SK-N-SH (cell line): Measurements from ENCODE around the gene OBP2A. TPM values are rescaled to one million over a fixed set of nuclear protein-coding genes. Genes with fewer than 3 reads are reported as not detected.
"Not testable (repeated sequence)": the region's sequence is repeated elsewhere in the genome, so short reads cannot be mapped to it uniquely, and the experiment has no call there.

Experiments
- CTCF ChIA-PET: fragments of 300-600, 350-600 bp; formaldehyde crosslinking; extraction: SDS; loops from one replicate; lab custom pipeline; 2021; lab: Yijun Ruan, JAX
- POLR2A ChIA-PET: fragments of 350-600 bp; sonication (Branson Sonifier 250); formaldehyde crosslinking; extraction: SDS; loops from one replicate; lab custom pipeline; 2020; ENCODE audit warnings: antibody characterized with exemption, inconsistent platforms; lab: Yijun Ruan, JAX
- DNase-seq: peaks from one replicate; pipeline ENCODE4 v3.0.0; 2012
- H2AFZ ChIP-seq: fragments of 200-600 bp; sonication (generic); 2 replicates; pipeline ENCODE4 v1.8.1; 2016; ENCODE audit warnings: antibody characterized with exemption, mild to moderate bottlenecking, low read depth
- H3F3A ChIP-seq: fragments of 200-600 bp; sonication (generic); replicated peaks from 2 replicates; pipeline ENCODE3; 2016; ENCODE audit warnings: antibody characterized with exemption, mild to moderate bottlenecking; ENCODE audit not compliant: insufficient read depth
- H3K27ac ChIP-seq, 2 experiments: fragments of 200-500 bp in 1 of 2; fragments of 200-600 bp in 1 of 2; sonication (Bioruptor generic) in 1 of 2; sonication (generic), shearing (Covaris generic) in 1 of 2; 2 replicates each; pipeline versions ENCODE4 v1.5.1 to v1.6.1; 2014 to 2016; ENCODE audit warnings: low read depth in 2 of 2, inconsistent platforms in 1 of 2, low read length in 1 of 2, mild to moderate bottlenecking in 1 of 2, mixed read lengths in 1 of 2
- H3K27me3 ChIP-seq: fragments of 200-600 bp; sonication (generic), shearing (Covaris generic); 2 replicates; pipeline ENCODE4 v1.6.1; 2016; ENCODE audit warnings: mixed run types; ENCODE audit not compliant: insufficient read depth
- H3K36me3 ChIP-seq, 2 experiments: fragments of 200-500 bp in 1 of 2; fragments of 200-600 bp in 1 of 2; sonication (Bioruptor generic) in 1 of 2; sonication (generic) in 1 of 2; replicated peaks in 1 of 2; 2 replicates each; pipeline versions ENCODE3 to v1.5.1; 2014 to 2016; ENCODE audit warnings: low read length in 1 of 2, mild to moderate bottlenecking in 1 of 2; ENCODE audit not compliant: insufficient read depth in 2 of 2, control insufficient read depth in 1 of 2
- H3K4me1 ChIP-seq, 2 experiments: fragments of 200-500 bp in 1 of 2; fragments of 200-600 bp in 1 of 2; sonication (Bioruptor generic) in 1 of 2; sonication (generic), shearing (Covaris generic) in 1 of 2; 2 replicates each; pipeline versions ENCODE4 v1.5.1 to v1.6.1; 2014 to 2016; ENCODE audit warnings: low read depth in 1 of 2, low read length in 1 of 2, mixed run types in 1 of 2; ENCODE audit not compliant: insufficient read depth in 2 of 2, control insufficient read depth in 1 of 2
- H3K4me2 ChIP-seq: fragments of 200-600 bp; sonication (generic), shearing (Covaris generic); 2 replicates; pipeline ENCODE4 v1.6.1; 2017; ENCODE audit warnings: mixed run types
- H3K4me3 ChIP-seq, 2 experiments: fragments of 200-500 bp in 1 of 2; fragments of 200-600 bp in 1 of 2; sonication (Bioruptor generic) in 1 of 2; sonication (generic), shearing (Covaris generic) in 1 of 2; 2 replicates each; pipeline versions ENCODE4 v1.5.1 to v1.8.1; 2014 to 2016; ENCODE audit warnings: low read depth in 2 of 2, inconsistent platforms in 1 of 2, low read length in 1 of 2, mild to moderate bottlenecking in 1 of 2, mixed read lengths in 1 of 2, moderate library complexity in 1 of 2
- H3K79me2 ChIP-seq: fragments of 200-600 bp; sonication (generic); 2 replicates; pipeline ENCODE4 v1.8.1; 2017; ENCODE audit warnings: mild to moderate bottlenecking; ENCODE audit not compliant: insufficient read depth
- H3K9ac ChIP-seq: fragments of 200-600 bp; sonication (generic); 2 replicates; pipeline ENCODE4 v1.6.1; 2017; ENCODE audit warnings: mixed run types
- H3K9me2 ChIP-seq: fragments of 200-600 bp; sonication (generic); 2 replicates; pipeline ENCODE4 v1.6.1; 2017; ENCODE audit warnings: mixed run types
- H3K9me3 ChIP-seq: fragments of 200-600 bp; sonication (generic); 2 replicates; pipeline ENCODE4 v1.6.1; 2017; ENCODE audit warnings: mixed run types, mild to moderate bottlenecking, moderate library complexity
- H4K20me1 ChIP-seq: fragments of 200-600 bp; sonication (generic); 2 replicates; pipeline ENCODE4 v1.6.1; 2017; ENCODE audit warnings: mild to moderate bottlenecking, mixed run types; ENCODE audit not compliant: insufficient read depth
- CHD2 ChIP-seq: fragments of 150-350 bp; IDR thresholded peaks from 2 replicates; pipeline ENCODE4 v1.6.1; 2018; ENCODE audit warnings: low read length; ENCODE audit not compliant: partially characterized antibody
- FOXJ3 ChIP-seq: sonication (generic); formaldehyde crosslinking; IDR thresholded peaks from 2 replicates; pipeline ENCODE4 v1.5.1; 2020; ENCODE audit warnings: mild to moderate bottlenecking, missing genetic modification reagents
- GABPA ChIP-seq: IDR thresholded peaks from 2 replicates; pipeline ENCODE4 v1.4.0; 2012; ENCODE audit warnings: low read depth, mild to moderate bottlenecking
- GATA2 ChIP-seq: sonication (generic); formaldehyde crosslinking; IDR thresholded peaks from 2 replicates; pipeline ENCODE4 v1.5.0; 2020; ENCODE audit warnings: mild to moderate bottlenecking, missing genetic modification reagents
- MXI1 ChIP-seq: IDR thresholded peaks from 2 replicates; pipeline ENCODE4 v1.6.1; 2012; ENCODE audit warnings: mild to moderate bottlenecking, low read depth, low read length, improper control_type of control experiment
- RCOR1 ChIP-seq: fragments of 150-350 bp; IDR thresholded peaks from 2 replicates; pipeline ENCODE4 v1.6.1; 2017; ENCODE audit warnings: antibody characterized with exemption, low read length
- RXRA ChIP-seq: IDR thresholded peaks from 2 replicates; pipeline ENCODE4 v1.4.0; 2012; ENCODE audit warnings: low read depth, mild to moderate bottlenecking, borderline replicate concordance
- YY1 ChIP-seq: IDR thresholded peaks from 2 replicates; pipeline ENCODE4 v1.4.0; 2012; ENCODE audit warnings: low read depth, mild to moderate bottlenecking
- WGBS: methylation state at CpG from one replicate; pipeline ENCODE4 v1.1.6; 2017; ENCODE audit warnings: low lambda C conversion rate; 5-methylcytosine and 5-hydroxymethylcytosine counted together
- polyA plus RNA-seq, 3 experiments: library from polyadenylated mRNA; depleted of rRNA; stranded (reverse); fragments of >200 nt; gene quantifications; 2 replicates each; pipeline ENCODE4 v1.2.3, GENCODE V29; 2012
- TF ChIP-seq, protein P1 (sequence below): fragments of 150-350 bp; IDR thresholded peaks from 2 replicates; pipeline ENCODE4 v1.6.1; 2016; ENCODE audit warnings: mild to moderate bottlenecking, low read depth, low read length
- TF ChIP-seq, protein P2 (sequence below): fragments of 150-350 bp; IDR thresholded peaks from 2 replicates; pipeline ENCODE4 v1.6.1; 2017; ENCODE audit warnings: antibody characterized with exemption, low read length, low read depth, borderline replicate concordance
- TF ChIP-seq, protein P3 (sequence below): IDR thresholded peaks from 2 replicates; pipeline ENCODE4 v1.4.0; 2012; ENCODE audit warnings: low read depth, borderline replicate concordance
- TF ChIP-seq, protein P4 (sequence below): IDR thresholded peaks from 2 replicates; pipeline ENCODE4 v1.4.0; 2012; ENCODE audit warnings: low read depth, borderline replicate concordance

OBP2A gene
- polyA plus RNA-seq, 1 of the 3 experiments (the other 2 are of a cell fraction) = not detected

DNA sequence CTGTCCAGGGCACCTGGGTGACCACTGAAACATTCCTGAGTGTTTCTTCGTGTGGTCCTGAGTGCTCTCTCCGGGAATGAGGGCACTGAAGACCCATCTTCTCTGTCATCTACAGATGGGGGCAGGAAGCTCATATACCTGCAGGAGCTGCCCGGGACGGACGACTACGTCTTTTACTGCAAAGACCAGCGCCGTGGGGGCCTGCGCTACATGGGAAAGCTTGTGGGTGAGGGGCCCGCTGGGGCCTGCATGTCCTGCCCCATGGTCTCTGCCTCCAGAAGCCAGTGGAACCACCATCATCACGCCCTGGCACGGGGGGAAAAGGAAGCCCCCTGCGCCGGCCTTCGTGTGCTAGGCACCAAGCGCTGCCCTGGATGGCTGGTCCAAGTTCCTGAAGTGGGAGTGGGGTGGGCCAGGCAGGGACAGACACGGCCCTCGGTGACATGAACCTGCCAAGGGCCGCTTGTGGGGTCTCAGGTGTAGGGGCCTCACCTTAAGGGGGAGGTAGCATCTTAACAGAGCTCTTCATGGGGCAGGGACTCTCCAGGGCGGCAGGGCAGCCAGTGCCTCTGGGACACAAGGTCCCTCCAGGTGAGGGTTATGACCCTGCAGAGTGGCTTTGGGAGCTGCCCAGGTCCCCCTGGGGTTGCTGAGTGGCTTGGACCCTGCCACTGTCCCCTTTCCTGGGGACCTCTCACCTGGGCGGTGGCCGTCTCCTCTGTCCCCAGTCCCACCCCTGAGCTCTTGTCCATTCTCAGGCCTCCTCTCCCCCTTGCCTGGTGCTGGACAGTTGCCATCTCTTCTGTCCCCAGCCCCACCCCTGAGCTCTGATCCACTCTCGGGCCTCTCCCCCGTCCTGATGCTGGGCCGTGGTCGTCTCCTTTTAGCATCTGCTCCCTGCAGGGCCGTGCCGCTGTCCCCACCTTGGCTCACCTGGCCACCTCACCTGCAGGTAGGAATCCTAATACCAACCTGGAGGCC lies 2.1 kb downstream of the OBP2A start:
- Histone ChIP-seq H3K27me3 (no peaks in the 10 kb centered on the region), H3K4me2 (no peak overlapping the region), H3K9me3 (no peaks in the 10 kb centered on the region), H3F3A (no peaks in the 10 kb centered on the region), H4K20me1 (no peaks in the 10 kb centered on the region), H2AFZ (no peak overlapping the region), H3K36me3 (no peaks in the 10 kb centered on the region), H3K4me1 (no peaks in the 10 kb centered on the region), H3K9ac (no peak overlapping the region), H3K79me2 (no peaks in the 10 kb centered on the region), H3K9me2 (no peaks in the 10 kb centered on the region), H3K27ac (no peak overlapping the region), H3K4me3 (no peak overlapping the region)
- no peak for TF ChIP-seq GABPA
- TF ChIP-seq, protein P1, sequence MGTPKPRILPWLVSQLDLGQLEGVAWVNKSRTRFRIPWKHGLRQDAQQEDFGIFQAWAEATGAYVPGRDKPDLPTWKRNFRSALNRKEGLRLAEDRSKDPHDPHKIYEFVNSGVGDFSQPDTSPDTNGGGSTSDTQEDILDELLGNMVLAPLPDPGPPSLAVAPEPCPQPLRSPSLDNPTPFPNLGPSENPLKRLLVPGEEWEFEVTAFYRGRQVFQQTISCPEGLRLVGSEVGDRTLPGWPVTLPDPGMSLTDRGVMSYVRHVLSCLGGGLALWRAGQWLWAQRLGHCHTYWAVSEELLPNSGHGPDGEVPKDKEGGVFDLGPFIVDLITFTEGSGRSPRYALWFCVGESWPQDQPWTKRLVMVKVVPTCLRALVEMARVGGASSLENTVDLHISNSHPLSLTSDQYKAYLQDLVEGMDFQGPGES = no peak
- no peak for TF ChIP-seq CHD2
- TF ChIP-seq MXI1 = no peak
- WGBS = 62% methylated on average over 22 of the region's 28 CpGs
- CTCF ChIA-PET = no interaction called here
- POLR2A ChIA-PET = no interaction called here
- no peak for DNase-seq

- H3K36me3 ChIP-seq, DNase-seq, H4K20me1 ChIP-seq, POLR2A ChIA-PET, H3K9ac ChIP-seq, H3K9me3 ChIP-seq, H3K27me3 ChIP-seq, H3K27ac ChIP-seq, H3K4me3 ChIP-seq, H3K4me2 ChIP-seq, H3K79me2 ChIP-seq, H2AFZ ChIP-seq, H3K9me2 ChIP-seq, H3F3A ChIP-seq, H3K4me1 ChIP-seq: not testable (repeated sequence)
- CTCF ChIA-PET = interaction anchor here (0.6 to 0.8 kb wide), 2 partner anchors 45 to 137 kb away, joined by 3 read pairs; no protein-coding TSS in a partner anchor
- WGBS = 33% methylated on average over 4 of the region's 28 CpGs
Measured at GRCh38 chr9:135549478-135550343, 3.8 kb downstream of the OBP2A start.

DNA sequence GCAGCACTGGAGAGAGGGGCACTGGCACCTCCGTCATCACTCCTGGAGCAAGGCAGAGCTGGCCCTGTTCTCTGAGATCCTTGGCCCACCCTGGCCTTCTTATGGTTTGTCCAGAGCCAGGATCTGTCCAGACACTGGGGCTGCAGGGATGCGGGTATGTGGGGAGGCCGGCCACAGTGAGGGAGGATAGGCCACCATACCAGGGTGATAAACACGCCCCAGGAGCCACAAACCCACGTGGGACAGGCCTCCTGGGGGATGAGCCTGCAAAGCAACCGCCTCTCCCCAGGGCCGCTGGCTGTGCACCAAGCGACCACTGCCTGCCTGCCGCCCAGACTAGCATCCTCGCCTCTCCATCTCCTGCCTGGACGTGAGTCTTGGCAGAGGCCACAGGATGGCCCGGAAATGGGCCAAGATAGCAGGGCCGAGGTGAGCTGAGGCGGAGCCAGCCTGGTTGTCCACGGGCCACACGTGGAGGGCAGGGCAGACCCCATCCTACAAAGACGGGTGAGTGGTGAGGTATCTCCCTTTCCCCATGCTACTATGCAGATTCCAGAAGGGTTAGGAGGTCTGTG lies 4.5 kb downstream of the OBP2A start:
- no peak for DNase-seq
- H3K9me3 ChIP-seq = no peaks in the 10 kb centered on the region
- ChIA-PET CTCF (interaction anchor here (0.6 to 0.8 kb wide), 2 partner anchors 45 to 138 kb away, joined by 3 read pairs; no protein-coding TSS in a partner anchor), POLR2A (no interaction called here)
- H3K4me1 ChIP-seq = no peaks in the 10 kb centered on the region
- no peak overlapping the region for H3K27ac ChIP-seq
- WGBS = 60% methylated on average over 4 of the region's 17 CpGs
- H3K36me3 ChIP-seq = no peaks in the 10 kb centered on the region
- no peak overlapping the region for H2AFZ ChIP-seq
- no peak overlapping the region for H3K9ac ChIP-seq
- no peak overlapping the region for H3K4me3 ChIP-seq
- no peaks in the 10 kb centered on the region for H3K27me3 ChIP-seq
- no peaks in the 10 kb centered on the region for H4K20me1 ChIP-seq
- H3K4me2 ChIP-seq = no peak overlapping the region
- no peaks in the 10 kb centered on the region for H3K79me2 ChIP-seq
- no peaks in the 10 kb centered on the region for H3K9me2 ChIP-seq
- no peaks in the 10 kb centered on the region for H3F3A ChIP-seq
- TF ChIP-seq YY1 (no peak), GATA2 (CRISPR knock-in tag) (no peak), GABPA (no peak), FOXJ3 (no peak), RCOR1 (no peak), CHD2 (no peak), RXRA (no peak)
- TF ChIP-seq, protein P2, sequence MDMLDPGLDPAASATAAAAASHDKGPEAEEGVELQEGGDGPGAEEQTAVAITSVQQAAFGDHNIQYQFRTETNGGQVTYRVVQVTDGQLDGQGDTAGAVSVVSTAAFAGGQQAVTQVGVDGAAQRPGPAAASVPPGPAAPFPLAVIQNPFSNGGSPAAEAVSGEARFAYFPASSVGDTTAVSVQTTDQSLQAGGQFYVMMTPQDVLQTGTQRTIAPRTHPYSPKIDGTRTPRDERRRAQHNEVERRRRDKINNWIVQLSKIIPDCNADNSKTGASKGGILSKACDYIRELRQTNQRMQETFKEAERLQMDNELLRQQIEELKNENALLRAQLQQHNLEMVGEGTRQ = no peak
- TF ChIP-seq, protein P3, sequence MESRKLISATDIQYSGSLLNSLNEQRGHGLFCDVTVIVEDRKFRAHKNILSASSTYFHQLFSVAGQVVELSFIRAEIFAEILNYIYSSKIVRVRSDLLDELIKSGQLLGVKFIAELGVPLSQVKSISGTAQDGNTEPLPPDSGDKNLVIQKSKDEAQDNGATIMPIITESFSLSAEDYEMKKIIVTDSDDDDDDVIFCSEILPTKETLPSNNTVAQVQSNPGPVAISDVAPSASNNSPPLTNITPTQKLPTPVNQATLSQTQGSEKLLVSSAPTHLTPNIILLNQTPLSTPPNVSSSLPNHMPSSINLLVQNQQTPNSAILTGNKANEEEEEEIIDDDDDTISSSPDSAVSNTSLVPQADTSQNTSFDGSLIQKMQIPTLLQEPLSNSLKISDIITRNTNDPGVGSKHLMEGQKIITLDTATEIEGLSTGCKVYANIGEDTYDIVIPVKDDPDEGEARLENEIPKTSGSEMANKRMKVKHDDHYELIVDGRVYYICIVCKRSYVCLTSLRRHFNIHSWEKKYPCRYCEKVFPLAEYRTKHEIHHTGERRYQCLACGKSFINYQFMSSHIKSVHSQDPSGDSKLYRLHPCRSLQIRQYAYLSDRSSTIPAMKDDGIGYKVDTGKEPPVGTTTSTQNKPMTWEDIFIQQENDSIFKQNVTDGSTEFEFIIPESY = no peak
- TF ChIP-seq, protein P4, sequence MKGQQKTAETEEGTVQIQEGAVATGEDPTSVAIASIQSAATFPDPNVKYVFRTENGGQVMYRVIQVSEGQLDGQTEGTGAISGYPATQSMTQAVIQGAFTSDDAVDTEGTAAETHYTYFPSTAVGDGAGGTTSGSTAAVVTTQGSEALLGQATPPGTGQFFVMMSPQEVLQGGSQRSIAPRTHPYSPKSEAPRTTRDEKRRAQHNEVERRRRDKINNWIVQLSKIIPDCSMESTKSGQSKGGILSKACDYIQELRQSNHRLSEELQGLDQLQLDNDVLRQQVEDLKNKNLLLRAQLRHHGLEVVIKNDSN = no peak
